Esophagus squamous epithelium (tissue), 5 donors: ENCODE data around the gene SIRT6. TPM values are rescaled to one million over a fixed set of nuclear protein-coding genes. Genes with fewer than 3 reads are reported as not detected.

ENCODE experiments used
- DNase-seq: peaks from one replicate; lab custom pipeline; 2025; lab: John Stamatoyannopoulos, UW
- H3K27ac ChIP-seq, 4 donors: fragments of 200-600 bp; sonication (generic); one replicate each; pipeline ENCODE4 v1.5.1; 2016 to 2019; ENCODE audit warnings: mild to moderate bottlenecking in 1 of 4
- H3K27me3 ChIP-seq, 4 donors: fragments of 200-600 bp; sonication (generic); 1 replicate in 3 of 4; 2 replicates in 1 of 4; pipeline versions ENCODE4 v1.5.1 to v1.6.0; 2017 to 2021; ENCODE audit warnings: antibody characterized with exemption in 1 of 4
- H3K36me3 ChIP-seq, 3 donors: fragments of 200-600 bp; sonication (generic); one replicate each; pipeline ENCODE4 v1.5.1; 2016 to 2019
- H3K4me1 ChIP-seq, 3 donors: fragments of 200-600 bp; sonication (generic); one replicate each; pipeline ENCODE4 v1.5.1; 2017 to 2019
- H3K4me3 ChIP-seq, 4 donors: fragments of 200-600 bp; sonication (generic); 1 replicate in 3 of 4; 2 replicates in 1 of 4; pipeline ENCODE4 v1.5.1; 2016 to 2019; ENCODE audit warnings: mild to moderate bottlenecking in 2 of 4, moderate library complexity in 1 of 4
- H3K9me3 ChIP-seq, 3 donors: fragments of 200-600 bp; sonication (generic); one replicate each; pipeline ENCODE4 v1.5.1; 2016 to 2019
- CTCF ChIP-seq, 6 experiments: fragments of 450-650 bp in 4 of 6; fragments of 200-600 bp in 2 of 6; sonication (generic) in 2 of 6; IDR thresholded peaks; one replicate each; pipeline ENCODE4 v1.5.1; 2016 to 2019; ENCODE audit warnings: antibody characterized with exemption in 6 of 6, mild to moderate bottlenecking in 4 of 6, moderate library complexity in 4 of 6
- POLR2A ChIP-seq, 4 donors: fragments of 450-650 bp; IDR thresholded peaks; one replicate each; pipeline ENCODE4 v1.6.1; 2017; ENCODE audit warnings: antibody characterized with exemption in 4 of 4, mild to moderate bottlenecking in 4 of 4, moderate library complexity in 3 of 4
- WGBS, 2 donors: methylation state at CpG; one replicate each; pipeline ENCODE4 v1.1.5; 2018; 5-methylcytosine and 5-hydroxymethylcytosine counted together
- intact Hi-C: fragments of 100-400 bp; cut with DNase I; formaldehyde crosslinking; loops from one replicate; pipeline ENCODE4 v1.15.0; 2022
- total RNA-seq, 4 donors: library from RNA; depleted of rRNA; stranded (reverse); fragments of >200 nt; gene quantifications; one replicate each; pipeline ENCODE4 v1.1.0, GENCODE V29; 2016
- donor health status: DM: yes; HTN: yes; CAD: no.

The SIRT6 gene
- total RNA-seq, 4 donors from 2014 or later = 9.0 to 23.3 (median 18.3) TPM

- intact Hi-C loops = no loop called here
- TF ChIP-seq POLR2A (IDR thresholded peaks at IDR 0.05) (no peak), CTCF (IDR thresholded peaks at IDR 0.05) (no peak)
Observed at GRCh38 chr19:4187313-4188122, 5.2 kb upstream of the SIRT6 start.

GRCh38 chr19:4186087-4186993 lies 4.0 kb upstream of the SIRT6 start:
- Histone ChIP-seq H3K9me3 (no peaks in the 10 kb centered on the region), H3K4me3 (no peak overlapping the region), H3K36me3 (no peaks in the 10 kb centered on the region), H3K27ac (no peak overlapping the region), H3K4me1 (peaks cover 12 to 26% (median 14%) of the 10 kb centered on the region in 3 donors), H3K27me3 (peaks cover 0 to 29% (median 0%) of the 10 kb centered on the region in 4 donors)
- intact Hi-C loops = no loop called here
- DNase-seq = no peak
- WGBS, 2 donors = 27 to 32% methylated on average over 18 to 19 of the region's 22 CpGs
- TF ChIP-seq CTCF (IDR thresholded peaks at IDR 0.05) (peak; percentile 28 to 75 (median 66)), POLR2A (IDR thresholded peaks at IDR 0.05) (no peak)

More at GRCh38 chr19:4187313-4188122, 5.2 kb upstream of the SIRT6 start:
- no peak overlapping the region for H3K4me3 ChIP-seq
- H3K27me3 ChIP-seq = peaks cover 0 to 38% (median 0%) of the 10 kb centered on the region in 4 donors
- peaks cover 7 to 17% (median 8%) of the 10 kb centered on the region in 3 donors for H3K4me1 ChIP-seq
- H3K27ac ChIP-seq = no peak overlapping the region
- 87 to 95% methylated on average over 9 of the region's 10 CpGs for WGBS, 2 donors
- no peaks in the 10 kb centered on the region for H3K9me3 ChIP-seq
- no peaks in the 10 kb centered on the region for H3K36me3 ChIP-seq
- no peak for DNase-seq

- peaks cover 0 to 3% (median 0%) of the 10 kb centered on the region in 3 donors for H3K36me3 ChIP-seq
- no peaks in the 10 kb centered on the region for H3K9me3 ChIP-seq
- DNase-seq = no peak
- H3K4me1 ChIP-seq = peaks cover 20 to 33% (median 22%) of the 10 kb centered on the region in 3 donors
- TF ChIP-seq CTCF (IDR thresholded peaks at IDR 0.05) = no peak
- no peak for TF ChIP-seq POLR2A (IDR thresholded peaks at IDR 0.05)
- 62 to 83% methylated on average over 5 to 7 of the region's 9 CpGs for WGBS, 2 donors
- no peak overlapping the region for H3K4me3 ChIP-seq
- peaks cover 0 to 24% (median 0%) of the 10 kb centered on the region in 4 donors for H3K27me3 ChIP-seq
- H3K27ac ChIP-seq = no peak overlapping the region
- intact Hi-C loops = no loop called here
Observed at GRCh38 chr19:4185413-4186086, 3.2 kb upstream of the SIRT6 start.

- TF ChIP-seq CTCF (IDR thresholded peaks at IDR 0.05) (no peak), POLR2A (IDR thresholded peaks at IDR 0.05) (no peak)
- peaks cover 21 to 38% (median 24%) of the 10 kb centered on the region in 3 donors for H3K4me1 ChIP-seq
- intact Hi-C loops = no loop called here
- no peak overlapping the region for H3K27ac ChIP-seq
- no peaks in the 10 kb centered on the region for H3K9me3 ChIP-seq
- H3K4me3 ChIP-seq = no peak overlapping the region
- H3K27me3 ChIP-seq = peaks cover 0 to 18% (median 0%) of the 10 kb centered on the region in 4 donors
- WGBS, 2 donors = 88 to 100% methylated on average over 2 of the region's 2 CpGs
- DNase-seq = no peak
- peaks cover 0 to 8% (median 0%) of the 10 kb centered on the region in 3 donors for H3K36me3 ChIP-seq
Observed at GRCh38 chr19:4184718-4185352, 2.5 kb upstream of the SIRT6 start.
